ENCODE results near the gene HOXA10. TPM values are rescaled to one million over a fixed set of nuclear protein-coding genes. Genes with fewer than 3 reads are reported as not detected.

Gene HOXA10
- total RNA-seq, 1 experiment from 2014 or later: not detected

- Histone ChIP-seq H3K4me2 (ENCODE audit: insufficient read depth, insufficient read length, low read length) (no peak overlapping the region), H3K23ac (ENCODE audit: insufficient read length, low read depth, low read length) (no peak overlapping the region), H3K56ac (ENCODE audit: insufficient read length, low read depth, low read length) (no peak overlapping the region), H3K18ac (ENCODE audit: insufficient read length, low read depth, low read length) (no peak overlapping the region), H3K9me3 (ENCODE audit: control insufficient read depth, low read depth, low read length) (no peaks in the 10 kb centered on the region), H3K4ac (ENCODE audit: low read depth, low read length) (no peak overlapping the region), H3T11ph (ENCODE audit: low read length) (no peak overlapping the region), H3K9ac (ENCODE audit: extremely low read depth, insufficient read length, low read length) (no peak overlapping the region), H4K5ac (ENCODE audit: insufficient read length, low read depth, low read length) (no peak overlapping the region), H2BK12ac (ENCODE audit: insufficient read length, low read depth, low read length) (no peak overlapping the region), H2BK15ac (ENCODE audit: low read depth, low read length) (no peak overlapping the region), H2BK20ac (ENCODE audit: low read depth, low read length, poor library complexity, severe bottlenecking) (no peak overlapping the region), H4K8ac (replicated peaks; ENCODE audit: insufficient read length, low read depth, low read length) (no peak overlapping the region), H3K4me1 (ENCODE audit: insufficient read depth, low read length) (no peaks in the 10 kb centered on the region), H3K23me2 (ENCODE audit: insufficient read length, low read depth, low read length, poor library complexity, severe bottlenecking) (peaks cover 8% of the 10 kb centered on the region), H4K20me1 (ENCODE audit: control insufficient read depth, insufficient read depth, insufficient read length) (no peaks in the 10 kb centered on the region), H4K91ac (ENCODE audit: insufficient read length, low read depth, low read length) (no peak overlapping the region), H2BK120ac (ENCODE audit: low read depth, low read length, poor library complexity, severe bottlenecking) (no peak overlapping the region), H3K27me3 (ENCODE audit: insufficient read depth, low read length) (peaks cover 100% of the 10 kb centered on the region), H3K79me1 (ENCODE audit: insufficient read depth, low read depth, low read length, poor library complexity, severe bottlenecking) (no peaks in the 10 kb centered on the region), H2BK5ac (ENCODE audit: insufficient read length, low read length) (no peak overlapping the region), H3K27ac (ENCODE audit: insufficient read length, low read depth, low read length) (no peak overlapping the region), H2AK5ac (ENCODE audit: insufficient read length, low read length) (no peak overlapping the region), H2AFZ (ENCODE audit: low read length) (no peak overlapping the region), H3K14ac (ENCODE audit: insufficient read depth, low read length) (no peak overlapping the region), H3K79me2 (ENCODE audit: insufficient read depth, low read length) (no peaks in the 10 kb centered on the region)
- no peak overlapping the region for H3K4me3 Mint-ChIP-seq
- H3K36me3 Mint-ChIP-seq (ENCODE audit: insufficient read depth in 1 of 3, low read depth in 3 of 3): peaks cover 0 to 1% (median 0%) of the 10 kb centered on the region in 3 experiments; a peak in 1 of 7 replicates
- no peak overlapping the region for H3K27ac Mint-ChIP-seq
- TF ChIP-seq CTCF (conservative IDR thresholded peaks at IDR 0.05): no peak
- WGBS (ENCODE audit: extremely low coverage, insufficient read length, low lambda C conversion rate): no CpG with 5 or more reads among the region's 4 CpGs
- H3K4me1 Mint-ChIP-seq: peaks cover 10 to 20% of the 10 kb centered on the region in 2 experiments
- H3K27me3 Mint-ChIP-seq (ENCODE audit: low read depth): peaks cover 100% of the 10 kb centered on the region
- DNase-seq: no peak
- peaks cover 3 to 8% of the 10 kb centered on the region in 2 experiments; a peak in 3 of 5 replicates for H3K9me3 Mint-ChIP-seq
These were observed 34.9 kb upstream of the HOXA10 start for GRCh38 chr7:27208998-27209397.
